Stimulated activated naive B cell treated with anti-CD40 and anti-IgM and Interleukin-4, amounts not matched to agents 10 μg/mL and 1 μg/mL and 100 μg/mL, for 72 hours (primary cell): ENCODE results near the gene NTN1.

ENCODE experiments used
- ATAC-seq, 2 donors: fragments of 150-1000 bp; cut with Tn5 transposase; replicated peaks; 2 replicates each; pipeline ENCODE4 v1.10.0; 2021; ENCODE audit warnings: moderate library complexity in 1 of 2
- DNase-seq: peaks from one replicate; pipeline ENCODE4 v3.0.0; 2021
- H3K27ac Mint-ChIP-seq: one replicate; pipeline ENCODE4 v1.8.0; 2022; ENCODE audit warnings: mild to moderate bottlenecking, mixed read lengths
- H3K27me3 Mint-ChIP-seq, 2 donors: one replicate each; pipeline ENCODE4 v1.8.0; 2022; ENCODE audit warnings: mixed read lengths in 2 of 2
- H3K36me3 Mint-ChIP-seq, 2 donors: one replicate each; pipeline ENCODE4 v1.8.0; 2022; ENCODE audit warnings: mixed read lengths in 2 of 2, mild to moderate bottlenecking in 1 of 2
- H3K4me1 Mint-ChIP-seq, 2 donors: one replicate each; pipeline ENCODE4 v1.8.0; 2022; ENCODE audit warnings: mixed read lengths in 2 of 2, mild to moderate bottlenecking in 1 of 2
- H3K4me3 Mint-ChIP-seq, 2 donors: one replicate each; pipeline ENCODE4 v1.8.0; 2022; ENCODE audit warnings: mild to moderate bottlenecking in 2 of 2, mixed read lengths in 2 of 2, moderate library complexity in 1 of 2
- H3K9me3 Mint-ChIP-seq, 2 donors: one replicate each; pipeline ENCODE4 v1.8.0; 2022; ENCODE audit warnings: mixed read lengths in 2 of 2, mild to moderate bottlenecking in 1 of 2

The NTN1 gene

GRCh38 chr17:9189870-9190269 lies 168.6 kb downstream of the NTN1 start:
- peaks cover 1 to 5% of the 10 kb centered on the region in 2 donors for H3K4me1 Mint-ChIP-seq
- no peak overlapping the region for H3K27ac Mint-ChIP-seq
- no peak overlapping the region for H3K4me3 Mint-ChIP-seq
- DNase-seq (no peak), ATAC-seq (no peak)
- H3K27me3 Mint-ChIP-seq = peaks cover 9 to 12% of the 10 kb centered on the region in 2 donors
- H3K36me3 Mint-ChIP-seq = no peaks in the 10 kb centered on the region
- H3K9me3 Mint-ChIP-seq = no peaks in the 10 kb centered on the region

DNA sequence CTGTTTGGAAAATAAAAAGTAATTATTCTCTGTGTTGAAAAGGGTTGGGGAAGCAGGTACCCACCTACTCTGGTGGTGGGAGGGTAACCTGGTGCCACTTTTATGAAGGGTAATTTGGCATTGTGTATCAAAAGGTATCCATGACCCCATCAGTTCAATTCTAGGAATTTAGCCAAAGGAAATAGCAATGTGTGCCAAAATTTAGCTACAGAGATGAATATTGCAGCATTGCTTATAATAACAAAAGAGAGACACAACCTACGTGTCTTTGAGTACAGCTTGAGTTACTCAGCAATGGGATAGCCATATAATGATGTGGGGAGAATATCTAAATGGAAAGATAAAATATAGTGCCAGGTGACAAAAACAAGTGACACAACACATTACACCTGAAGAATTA lies 170.7 kb downstream of the NTN1 start:
- H3K27ac Mint-ChIP-seq = no peak overlapping the region
- DNase-seq (no peak), ATAC-seq (no peak)
- H3K4me1 Mint-ChIP-seq = peaks cover 1 to 5% of the 10 kb centered on the region in 2 donors
- no peaks in the 10 kb centered on the region for H3K9me3 Mint-ChIP-seq
- H3K4me3 Mint-ChIP-seq = no peak overlapping the region
- H3K27me3 Mint-ChIP-seq = peaks cover 2 to 3% of the 10 kb centered on the region in 2 donors
- H3K36me3 Mint-ChIP-seq = no peaks in the 10 kb centered on the region

GRCh38 chr17:9195411-9195810 lies 174.1 kb downstream of the NTN1 start:
- Mint-ChIP-seq H3K9me3 (peaks cover 0 to 2% of the 10 kb centered on the region in 2 donors), H3K27me3 (no peaks in the 10 kb centered on the region), H3K36me3 (peaks cover 0 to 5% of the 10 kb centered on the region in 2 donors), H3K4me1 (peaks cover 11 to 17% of the 10 kb centered on the region in 2 donors), H3K27ac (no peak overlapping the region), H3K4me3 (no peak overlapping the region)
- ATAC-seq (no peak), DNase-seq (no peak)

GRCh38 chr17:9195961-9196670 lies 174.8 kb downstream of the NTN1 start:
- Mint-ChIP-seq H3K4me1 (peaks cover 18 to 24% of the 10 kb centered on the region in 2 donors), H3K4me3 (no peak overlapping the region), H3K27me3 (no peaks in the 10 kb centered on the region), H3K27ac (no peak overlapping the region), H3K9me3 (peaks cover 0 to 2% of the 10 kb centered on the region in 2 donors), H3K36me3 (peaks cover 0 to 5% of the 10 kb centered on the region in 2 donors)
- DNase-seq (no peak), ATAC-seq (no peak)

- Mint-ChIP-seq H3K4me1 (peaks cover 39 to 52% of the 10 kb centered on the region in 2 donors), H3K27ac (peak overlapping the region; percentile 96), H3K9me3 (peaks cover 0 to 5% of the 10 kb centered on the region in 2 donors), H3K4me3 (peak overlapping the region; percentile 14 to 50), H3K27me3 (no peaks in the 10 kb centered on the region), H3K36me3 (peaks cover 3 to 5% of the 10 kb centered on the region in 2 donors)
- DNase-seq (no peak), ATAC-seq (peak; percentile 16 to 22)
Observed at GRCh38 chr17:9199571-9200551, 178.6 kb downstream of the NTN1 start.

DNA sequence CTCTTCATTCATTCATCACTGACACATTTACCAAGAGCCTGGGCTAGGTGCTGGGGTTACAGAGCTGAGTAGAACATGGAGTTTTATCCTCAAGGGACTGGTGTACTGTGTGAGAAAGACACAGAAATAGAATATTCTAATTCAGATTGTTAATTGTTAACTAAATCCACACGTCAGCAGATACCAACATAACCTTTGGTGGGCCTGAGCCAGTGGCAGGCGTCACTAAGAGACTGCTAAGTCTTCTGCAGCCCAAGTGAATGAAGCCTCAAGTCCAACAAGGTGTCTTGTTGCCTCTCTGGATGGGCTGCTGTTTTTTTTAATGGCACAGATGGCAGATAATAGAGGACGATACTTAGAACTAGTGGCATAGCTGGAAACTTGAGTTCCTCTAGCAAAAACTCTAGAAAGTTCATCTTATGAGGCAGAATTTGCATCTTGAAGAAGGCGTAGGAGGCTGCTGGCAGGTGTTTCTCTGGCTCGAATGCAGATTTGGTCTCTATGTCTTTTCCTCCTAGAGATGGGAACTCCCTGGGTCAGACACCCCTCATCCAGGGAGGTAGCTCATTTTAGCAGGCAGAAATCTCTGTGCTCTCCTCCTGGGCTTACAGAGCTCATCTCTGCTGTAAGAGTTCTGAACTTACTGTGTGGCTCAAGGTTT lies 179.5 kb downstream of the NTN1 start:
- H3K4me1 Mint-ChIP-seq = peaks cover 45 to 62% of the 10 kb centered on the region in 2 donors
- peak; percentile 89 for ATAC-seq
- peak overlapping the region; percentile 96 for H3K27ac Mint-ChIP-seq
- peak overlapping the region; percentile 23 to 63 for H3K4me3 Mint-ChIP-seq
- DNase-seq = peak; percentile 41
- peaks cover 0 to 7% of the 10 kb centered on the region in 2 donors for H3K9me3 Mint-ChIP-seq
- peaks cover 3 to 5% of the 10 kb centered on the region in 2 donors for H3K36me3 Mint-ChIP-seq
- no peaks in the 10 kb centered on the region for H3K27me3 Mint-ChIP-seq

GRCh38 chr17:9202532-9202931 lies 181.2 kb downstream of the NTN1 start:
- Mint-ChIP-seq H3K36me3 (peaks cover 3 to 5% of the 10 kb centered on the region in 2 donors), H3K4me3 (no peak overlapping the region), H3K9me3 (peaks cover 0 to 7% of the 10 kb centered on the region in 2 donors), H3K27me3 (no peaks in the 10 kb centered on the region), H3K27ac (no peak overlapping the region), H3K4me1 (peaks cover 49 to 63% of the 10 kb centered on the region in 2 donors)
- DNase-seq (no peak), ATAC-seq (no peak)

DNA sequence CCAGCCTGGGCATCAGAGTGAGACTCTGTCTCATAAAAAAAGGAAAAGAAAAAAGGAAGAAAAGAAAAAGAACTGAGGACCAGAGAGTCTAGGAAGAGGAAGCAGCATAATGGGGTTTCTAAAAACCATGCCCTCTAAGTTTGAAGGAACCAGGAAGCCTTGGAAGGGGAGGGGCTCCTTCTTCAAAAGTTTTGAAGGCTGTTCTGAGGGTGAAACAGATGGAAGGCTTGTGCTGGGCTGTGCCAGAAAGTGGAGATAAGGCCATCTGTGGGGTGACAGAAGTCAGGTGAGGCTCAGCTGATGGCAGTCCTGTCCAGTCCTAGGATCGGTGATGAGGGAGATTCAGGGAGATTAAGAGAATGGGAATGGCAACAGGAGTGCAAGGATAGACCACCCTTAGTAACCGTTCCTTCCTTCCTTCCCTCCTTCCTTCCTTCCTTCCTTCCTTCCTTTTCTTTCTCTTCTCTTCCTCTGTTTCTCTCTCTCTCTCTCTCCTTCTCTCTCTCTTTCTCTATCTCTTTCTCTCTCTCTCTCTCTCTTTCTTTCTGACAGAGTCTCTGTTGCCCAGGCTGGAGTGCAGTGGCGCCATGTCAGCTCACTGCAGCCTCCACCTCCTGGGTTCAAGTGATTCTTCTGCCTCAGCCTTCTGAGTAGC lies 182.6 kb downstream of the NTN1 start:
- Mint-ChIP-seq H3K4me3 (peak overlapping the region; percentile 1 to 34), H3K9me3 (peaks cover 0 to 7% of the 10 kb centered on the region in 2 donors), H3K27ac (peak overlapping the region; percentile 66), H3K27me3 (no peaks in the 10 kb centered on the region), H3K36me3 (peaks cover 3 to 5% of the 10 kb centered on the region in 2 donors), H3K4me1 (peaks cover 49 to 59% of the 10 kb centered on the region in 2 donors)
- ATAC-seq (no peak), DNase-seq (no peak)

DNA sequence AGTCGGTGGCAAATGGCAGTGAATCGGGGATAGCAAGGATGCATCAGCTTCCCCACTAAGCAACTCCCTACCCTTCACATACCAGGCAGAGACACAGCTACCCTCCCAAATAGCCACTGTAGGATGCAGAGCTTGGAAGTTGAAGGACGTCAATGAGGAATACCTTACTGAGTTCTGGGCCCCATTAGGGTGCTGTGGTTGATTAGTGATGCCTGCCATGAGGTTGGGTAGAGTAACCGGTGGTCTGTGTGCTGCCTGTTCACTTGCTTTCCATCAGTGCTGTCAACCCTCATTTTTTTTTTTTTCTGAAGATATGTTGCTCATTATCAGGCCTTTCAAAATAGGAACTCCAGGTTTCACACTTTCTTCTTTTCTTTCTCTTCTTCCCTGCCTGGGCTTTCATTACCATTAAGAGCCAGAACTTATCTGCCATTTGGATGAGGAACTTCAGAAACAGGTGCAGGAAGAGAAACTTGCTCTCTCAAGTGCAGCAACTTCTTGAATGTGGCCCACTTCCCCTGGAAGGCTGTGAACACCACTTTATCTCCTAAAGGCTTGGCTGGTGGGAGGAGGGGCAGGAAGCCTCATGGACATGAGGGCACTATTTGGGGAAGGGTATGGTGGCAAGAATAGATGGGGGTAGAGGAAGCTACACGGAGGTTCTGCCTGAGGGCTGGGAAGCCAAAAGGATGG lies 183.5 kb downstream of the NTN1 start:
- Mint-ChIP-seq H3K27me3 (no peaks in the 10 kb centered on the region), H3K27ac (peak overlapping the region; percentile 66), H3K4me1 (peaks cover 44 to 53% of the 10 kb centered on the region in 2 donors), H3K9me3 (peaks cover 0 to 5% of the 10 kb centered on the region in 2 donors), H3K36me3 (peaks cover 0 to 3% of the 10 kb centered on the region in 2 donors), H3K4me3 (peak overlapping the region; percentile 14 to 41)
- peak; percentile 23 to 30 for ATAC-seq
- no peak for DNase-seq

DNA sequence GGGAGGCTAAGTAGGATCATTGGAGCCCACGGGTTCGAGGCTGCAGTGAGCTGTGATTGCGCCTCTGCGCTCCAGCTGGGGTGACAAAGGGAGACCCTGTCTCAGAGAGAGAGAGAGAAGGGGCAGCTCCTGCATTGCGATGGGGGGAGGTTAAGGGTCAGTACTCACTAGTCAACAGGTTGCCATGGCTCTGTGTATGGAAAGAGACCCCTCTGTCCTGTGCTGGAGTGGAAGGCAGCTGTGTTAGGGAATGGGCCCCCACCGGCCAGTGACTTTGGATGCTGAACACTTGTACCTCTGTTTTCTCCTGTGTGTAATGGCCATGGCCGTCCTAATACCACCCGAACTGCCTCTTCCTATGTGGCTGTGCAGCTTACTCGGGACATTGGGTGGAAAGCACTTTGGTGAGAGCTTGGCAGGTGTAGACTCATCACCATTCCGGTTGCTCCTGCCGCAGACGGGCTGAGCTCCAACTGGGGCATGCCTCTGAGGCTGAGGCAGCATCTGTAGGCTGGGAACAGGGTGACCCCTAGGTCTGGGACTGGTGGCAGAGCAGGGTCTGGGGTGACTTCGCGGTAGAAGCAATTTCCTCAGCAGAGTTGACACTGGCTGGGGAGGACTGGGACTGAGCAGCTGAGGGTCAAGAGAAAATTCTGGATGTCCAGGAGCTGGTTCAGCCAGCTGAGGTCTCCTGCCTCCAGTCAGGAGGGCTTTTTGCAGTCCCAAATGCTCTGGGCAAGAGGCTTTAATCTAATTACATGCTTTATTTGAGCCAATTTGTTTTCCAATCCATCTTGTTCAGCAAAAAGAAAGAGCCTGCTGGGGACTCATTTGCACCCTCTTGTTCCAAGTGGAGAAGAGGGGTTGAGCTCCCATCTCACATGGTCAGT lies 184.5 kb downstream of the NTN1 start:
- Mint-ChIP-seq H3K27ac (peak overlapping the region; percentile 25), H3K9me3 (peaks cover 0 to 5% of the 10 kb centered on the region in 2 donors), H3K27me3 (no peaks in the 10 kb centered on the region), H3K36me3 (peaks cover 0 to 3% of the 10 kb centered on the region in 2 donors), H3K4me3 (no peak overlapping the region), H3K4me1 (peaks cover 35 to 43% of the 10 kb centered on the region in 2 donors)
- DNase-seq (no peak), ATAC-seq (no peak)

DNA sequence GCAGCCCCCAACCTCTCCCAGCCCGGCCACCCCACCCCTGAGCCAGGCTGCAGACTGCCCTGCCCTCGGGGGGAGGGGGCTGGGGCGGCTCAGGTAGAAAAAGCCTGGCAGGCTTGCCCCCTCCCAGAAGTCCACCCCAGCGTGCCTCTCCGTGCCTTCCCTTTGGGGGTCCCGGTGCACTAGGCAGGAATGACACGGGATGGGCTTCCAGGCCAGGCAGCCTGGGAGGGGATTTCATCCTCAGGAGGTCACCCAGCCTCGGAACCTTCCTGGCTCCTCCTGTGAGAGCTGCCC lies 185.0 kb downstream of the NTN1 start:
- no peak for ATAC-seq
- Mint-ChIP-seq H3K9me3 (peaks cover 0 to 5% of the 10 kb centered on the region in 2 donors), H3K4me1 (peaks cover 29 to 37% of the 10 kb centered on the region in 2 donors), H3K4me3 (no peak overlapping the region), H3K36me3 (peaks cover 0 to 3% of the 10 kb centered on the region in 2 donors), H3K27me3 (no peaks in the 10 kb centered on the region), H3K27ac (no peak overlapping the region)
- no peak for DNase-seq

DNA sequence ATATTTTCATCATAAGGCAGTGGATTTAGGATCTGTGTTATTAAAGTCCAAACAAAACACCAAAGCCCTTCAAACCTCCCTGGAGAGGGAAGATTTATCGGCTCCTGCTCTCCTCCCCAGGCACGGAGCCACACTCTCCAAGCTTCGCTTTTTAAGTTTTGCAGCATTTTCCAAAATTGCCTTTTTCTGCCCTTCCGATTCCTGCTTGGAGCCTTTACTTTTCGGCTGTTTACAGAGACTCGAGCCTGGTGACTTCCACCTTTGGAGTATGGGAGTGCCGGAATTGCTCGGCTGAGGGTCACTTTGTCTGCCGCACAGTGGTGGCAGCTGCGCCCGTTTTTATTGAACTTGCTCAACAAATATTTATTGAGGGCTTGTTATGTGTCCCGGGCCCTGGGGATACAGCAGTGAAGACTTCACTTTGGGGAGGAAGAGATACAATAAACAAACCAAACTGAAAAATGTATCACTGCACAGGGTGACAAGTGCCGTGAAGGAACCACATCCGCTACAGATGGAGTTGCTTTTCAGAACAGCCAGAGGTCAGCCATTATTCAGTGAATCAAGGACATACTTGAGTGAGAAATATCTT lies 185.5 kb downstream of the NTN1 start:
- DNase-seq (no peak), ATAC-seq (no peak)
- Mint-ChIP-seq H3K4me3 (no peak overlapping the region), H3K27me3 (no peaks in the 10 kb centered on the region), H3K36me3 (peaks cover 0 to 3% of the 10 kb centered on the region in 2 donors), H3K27ac (no peak overlapping the region), H3K9me3 (peaks cover 0 to 5% of the 10 kb centered on the region in 2 donors), H3K4me1 (peaks cover 25 to 32% of the 10 kb centered on the region in 2 donors)
